Measurements from ENCODE around the gene LAMA3.

GRCh38 chr18:23798249-23798648 lies 109.0 kb downstream of the LAMA3 start:
- TF ChIP-seq CTCF (IDR thresholded peaks at IDR 0.05; ENCODE audit: borderline replicate concordance, extremely low read depth, low read length, poor library complexity, severe bottlenecking) (no peak), EZH2 (IDR thresholded peaks at IDR 0.05; ENCODE audit: borderline replicate concordance, low read depth, low read length, severe bottlenecking) (no peak)

Data from DND-41 (cell line).